HepG2 (cell line): ENCODE data around the gene PTPDC1. TPM values are rescaled to one million over a fixed set of nuclear protein-coding genes. Genes with fewer than 3 reads are reported as not detected.

Experiments used
- ATAC-seq: fragments of 200-7000 bp; cut with Tn5 transposase; 3 replicates; pipeline ENCODE4 v1.9.1; 2020; ENCODE audit warnings: mild to moderate bottlenecking, moderate library complexity
- BruUV-seq: library from RNA; stranded (reverse); fragments of 400-500 nt; replicated peaks from 2 replicates; lab custom pipeline; 2021; lab: Mats Ljungman, UMichigan
- CTCF ChIA-PET: fragments of 300-600 bp; formaldehyde crosslinking; extraction: SDS; loops from one replicate; lab custom pipeline; 2021; ENCODE audit warnings: low total read pairs, inconsistent platforms, low intra/inter-chr PET ratio; lab: Yijun Ruan, JAX
- POLR2A ChIA-PET: fragments of 350-600 bp; sonication (Branson Sonifier 250); formaldehyde crosslinking; loops from one replicate; lab custom pipeline; 2020; ENCODE audit warnings: antibody characterized with exemption, inconsistent platforms; lab: Yijun Ruan, JAX
- DNase-seq: peaks from one replicate; pipeline ENCODE4 v3.0.0-alpha.2; 2015; ENCODE audit warnings: low spot score
- FAIRE-seq: peaks from 3 replicates; lab custom pipeline; 2011; peaks lifted over from hg19 to GRCh38; lab: Jason Lieb, UNC
- H2AFZ ChIP-seq: one replicate; pipeline ENCODE4 v1.6.1; 2011; ENCODE audit warnings: low read length, inconsistent platforms
- H3K27ac ChIP-seq: fragments of 300-600 bp; 3 replicates; pipeline ENCODE4 v1.8.0; 2011; ENCODE audit warnings: mixed run types, mild to moderate bottlenecking, mixed read lengths, low read length, inconsistent platforms; ENCODE audit not compliant: insufficient read depth; ENCODE audit errors: extremely low read length
- H3K27me3 ChIP-seq, 2 experiments: fragments of 200-600 bp in 1 of 2; 2 replicates in 1 of 2; 3 replicates in 1 of 2; pipeline versions ENCODE4 v1.6.0 to v1.8.0; 2011; ENCODE audit warnings: low read length in 2 of 2, mild to moderate bottlenecking in 2 of 2, moderate library complexity in 2 of 2, inconsistent platforms in 1 of 2; ENCODE audit not compliant: insufficient read depth in 2 of 2, control insufficient read depth in 1 of 2
- H3K36me3 ChIP-seq, 2 experiments: fragments of 200-600 bp in 1 of 2; replicated peaks in 1 of 2; 2 replicates in 1 of 2; 3 replicates in 1 of 2; pipeline versions ENCODE4 v1.5.1 to v1.8.0; 2011; ENCODE audit warnings: low read length in 2 of 2, inconsistent platforms in 1 of 2; ENCODE audit not compliant: insufficient read depth in 2 of 2, control insufficient read depth in 1 of 2
- H3K4me1 ChIP-seq: 2 replicates; pipeline ENCODE4 v1.5.1; 2012; ENCODE audit warnings: low read length, inconsistent platforms; ENCODE audit not compliant: insufficient read depth
- H3K4me2 ChIP-seq: 2 replicates; pipeline ENCODE4 v1.6.0; 2011; ENCODE audit warnings: low read depth, low read length, inconsistent platforms
- H3K4me3 ChIP-seq, 3 experiments: fragments of 200-600 bp in 1 of 3; sonication (generic), shearing (Covaris generic) in 1 of 3; replicated peaks in 1 of 3; 2 replicates each; pipeline ENCODE4 v1.5.1; 2011 to 2016; ENCODE audit warnings: low read length in 3 of 3, inconsistent platforms in 2 of 3, low read depth in 2 of 3, mild to moderate bottlenecking in 2 of 3, control low read depth in 1 of 3, mixed read lengths in 1 of 3; ENCODE audit not compliant: insufficient read depth in 1 of 3
- H3K79me2 ChIP-seq: one replicate; pipeline ENCODE4 v1.6.1; 2011; ENCODE audit warnings: low read length, inconsistent platforms; ENCODE audit not compliant: insufficient read depth
- H3K9ac ChIP-seq: 2 replicates; pipeline ENCODE4 v1.6.0; 2011; ENCODE audit warnings: mild to moderate bottlenecking, low read depth, low read length, inconsistent platforms; ENCODE audit not compliant: insufficient read depth
- H3K9me3 ChIP-seq: 2 replicates; pipeline ENCODE4 v1.5.1; 2012; ENCODE audit warnings: mild to moderate bottlenecking, low read length
- H4K20me1 ChIP-seq: 2 replicates; pipeline ENCODE4 v1.6.0; 2011; ENCODE audit warnings: inconsistent platforms, mild to moderate bottlenecking, low read length, moderate library complexity; ENCODE audit not compliant: insufficient read depth
- ARNTL ChIP-seq: sonication (generic); formaldehyde crosslinking; IDR thresholded peaks from 2 replicates; pipeline ENCODE4 v1.4.0; 2020; ENCODE audit warnings: mild to moderate bottlenecking, missing genetic modification reagents
- ATF7-NPFF ChIP-seq: sonication (generic); formaldehyde crosslinking; IDR thresholded peaks from 2 replicates; pipeline ENCODE4 v1.8.1; 2023; ENCODE audit warnings: mild to moderate bottlenecking, low read depth, missing genetic modification reagents, moderate library complexity
- BRCA1 ChIP-seq: sonication (generic); formaldehyde crosslinking; IDR thresholded peaks from 2 replicates; pipeline ENCODE4 v1.4.0; 2020; ENCODE audit warnings: missing genetic modification reagents
- DNMT3B ChIP-seq: conservative IDR thresholded peaks from 2 replicates; pipeline ENCODE4 v1.6.1; 2016; ENCODE audit warnings: missing biosample characterization, control low read depth
- ELF3 ChIP-seq: IDR thresholded peaks from 2 replicates; pipeline ENCODE4 v1.6.1; 2016; ENCODE audit warnings: missing genetic modification reagents, missing compliant biosample characterization
- PLSCR1 ChIP-seq: sonication (generic); formaldehyde crosslinking; IDR thresholded peaks from 2 replicates; pipeline ENCODE4 v1.5.0; 2020; ENCODE audit warnings: missing genetic modification reagents, mild to moderate bottlenecking, borderline replicate concordance
- POLR2AphosphoS2 ChIP-seq: IDR thresholded peaks from 2 replicates; pipeline ENCODE4 v1.6.1; 2011; ENCODE audit warnings: low read depth, low read length, improper control_type of control experiment
- TBX2 ChIP-seq: sonication (generic); formaldehyde crosslinking; IDR thresholded peaks from 2 replicates; pipeline ENCODE4 v1.5.0; 2020; ENCODE audit warnings: missing genetic modification reagents, mild to moderate bottlenecking, borderline replicate concordance
- TEAD3 ChIP-seq: optimal IDR thresholded peaks from 2 replicates; pipeline ENCODE3; 2016; ENCODE audit warnings: borderline replicate concordance
- ZNF224 ChIP-seq: sonication (generic); formaldehyde crosslinking; IDR thresholded peaks from 2 replicates; pipeline ENCODE4 v1.5.0; 2020; ENCODE audit warnings: mild to moderate bottlenecking, missing genetic modification reagents
- ZNF430 ChIP-seq: sonication (generic); formaldehyde crosslinking; IDR thresholded peaks from 2 replicates; pipeline ENCODE4 v1.9.0; 2021; ENCODE audit warnings: mild to moderate bottlenecking, missing genetic modification reagents
- ZNF441 ChIP-seq: sonication (generic); formaldehyde crosslinking; IDR thresholded peaks from 2 replicates; pipeline ENCODE4 v1.7.0; 2021; ENCODE audit warnings: missing genetic modification reagents, borderline replicate concordance
- ZNF674 ChIP-seq: sonication (generic); formaldehyde crosslinking; IDR thresholded peaks from 2 replicates; pipeline ENCODE4 v1.5.0; 2020; ENCODE audit warnings: low read depth, mild to moderate bottlenecking, missing genetic modification reagents
- WGBS: methylation state at CpG from one replicate; pipeline ENCODE4 v1.1.6; 2017; ENCODE audit warnings: low lambda C conversion rate; 5-methylcytosine and 5-hydroxymethylcytosine counted together
- in situ Hi-C: cut with HindIII; loops from 2 replicates; pipeline ENCODE4 v1.10.0; 2017; ENCODE audit warnings: low pct_unique_long_range_greater_than_20kb; ENCODE audit not compliant: extremely low pct_ligation_motif_present
- intact Hi-C: fragments of 100-400 bp; cut with micrococcal nuclease; formaldehyde crosslinking; loops from one replicate; pipeline ENCODE4 v1.10.0; 2022; ENCODE audit not compliant: unreplicated experiment
- polyA plus RNA-seq, 8 experiments: library from polyadenylated mRNA; depleted of rRNA in 3 of 8; stranded (reverse) in 7 of 8; unstranded in 1 of 8; fragments of >200 nt; fragmentation: Illumina TruSeq in 4 of 8; extraction: Trizol in 4 of 8; gene quantifications; 2 replicates each; pipeline versions ENCODE4 v1.2.1 to v1.2.3, GENCODE V29; 2011 to 2016; ENCODE audit warnings: low read depth in 4 of 8, missing spikeins in 1 of 8, mixed read lengths in 1 of 8; ENCODE audit not compliant: insufficient read depth in 1 of 8
- total RNA-seq, 5 experiments: library from RNA; depleted of rRNA; stranded (reverse); fragments of >200 nt; fragmentation: Illumina TruSeq; extraction: Trizol; gene quantifications; 2 replicates each; pipeline ENCODE4 v1.2.3, GENCODE V29; 2016; ENCODE audit warnings: low read depth in 1 of 5
- TF ChIP-seq, protein P1 (sequence below): sonication (generic); formaldehyde crosslinking; IDR thresholded peaks from 2 replicates; pipeline ENCODE4 v1.9.0; 2022; ENCODE audit warnings: missing genetic modification reagents, mild to moderate bottlenecking, borderline replicate concordance
- TF ChIP-seq, protein P2 (sequence below): sonication (generic); formaldehyde crosslinking; IDR thresholded peaks from 2 replicates; pipeline ENCODE4 v1.4.0; 2020; ENCODE audit warnings: missing genetic modification reagents
- TF ChIP-seq, protein P3 (sequence below): sonication (generic); formaldehyde crosslinking; conservative IDR thresholded peaks from 2 replicates; pipeline ENCODE4 v1.4.0; 2020; ENCODE audit warnings: missing genetic modification reagents

Gene PTPDC1
- total and polyA plus RNA-seq, 2 of the 13 experiments (the other 11 are each of a cell fraction or from before 2014, with no cell fraction given), result 6.1 to 8.6 TPM

DNA sequence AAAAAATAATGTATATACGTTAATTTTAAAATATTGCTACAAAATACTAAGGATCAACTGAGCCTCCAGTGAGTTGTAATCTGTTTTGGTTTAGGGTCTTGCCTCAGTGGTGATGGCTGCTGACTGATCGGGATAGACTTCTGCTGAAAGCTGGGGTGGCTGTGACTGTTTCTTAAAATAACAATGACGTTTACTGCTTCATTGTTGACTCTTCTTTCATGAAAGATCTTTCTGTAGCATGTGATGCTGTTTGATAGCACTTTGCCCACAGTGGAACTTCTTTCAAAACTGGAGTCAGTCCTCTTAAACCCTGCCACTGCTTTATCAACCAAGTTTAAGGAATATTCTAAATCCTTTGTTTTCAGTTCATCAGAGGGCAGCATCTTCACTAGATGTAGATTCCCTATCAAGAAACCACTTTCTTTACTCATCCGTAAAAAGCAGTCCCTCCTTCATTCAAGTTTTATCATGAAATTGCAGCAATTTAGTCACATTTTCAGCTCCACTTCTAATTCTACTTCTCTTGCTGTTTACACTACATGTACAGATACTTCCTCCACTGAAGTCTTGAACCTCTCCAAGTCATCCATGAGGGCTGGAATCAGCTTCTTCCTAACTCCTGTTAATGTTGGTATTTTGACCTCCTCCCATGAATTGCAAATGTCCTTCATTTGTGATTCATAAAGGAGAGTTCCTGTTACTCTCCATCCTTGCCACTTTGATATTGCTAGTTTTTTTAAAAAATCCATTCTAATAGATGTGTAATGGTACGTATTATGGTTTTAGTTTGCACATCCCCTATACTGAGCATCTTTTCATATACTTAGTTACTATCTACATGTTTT lies 41.5 kb upstream of the PTPDC1 start:
- intact Hi-C loops, result no loop called here
- POLR2A ChIA-PET, result no interaction called here
- BruUV-seq, result no TSS peak
- TF ChIP-seq, protein P1, sequence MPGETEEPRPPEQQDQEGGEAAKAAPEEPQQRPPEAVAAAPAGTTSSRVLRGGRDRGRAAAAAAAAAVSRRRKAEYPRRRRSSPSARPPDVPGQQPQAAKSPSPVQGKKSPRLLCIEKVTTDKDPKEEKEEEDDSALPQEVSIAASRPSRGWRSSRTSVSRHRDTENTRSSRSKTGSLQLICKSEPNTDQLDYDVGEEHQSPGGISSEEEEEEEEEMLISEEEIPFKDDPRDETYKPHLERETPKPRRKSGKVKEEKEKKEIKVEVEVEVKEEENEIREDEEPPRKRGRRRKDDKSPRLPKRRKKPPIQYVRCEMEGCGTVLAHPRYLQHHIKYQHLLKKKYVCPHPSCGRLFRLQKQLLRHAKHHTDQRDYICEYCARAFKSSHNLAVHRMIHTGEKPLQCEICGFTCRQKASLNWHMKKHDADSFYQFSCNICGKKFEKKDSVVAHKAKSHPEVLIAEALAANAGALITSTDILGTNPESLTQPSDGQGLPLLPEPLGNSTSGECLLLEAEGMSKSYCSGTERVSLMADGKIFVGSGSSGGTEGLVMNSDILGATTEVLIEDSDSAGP, result no peak
- no peak for TF ChIP-seq TBX2 (CRISPR knock-in tag)
- TF ChIP-seq, protein P2, sequence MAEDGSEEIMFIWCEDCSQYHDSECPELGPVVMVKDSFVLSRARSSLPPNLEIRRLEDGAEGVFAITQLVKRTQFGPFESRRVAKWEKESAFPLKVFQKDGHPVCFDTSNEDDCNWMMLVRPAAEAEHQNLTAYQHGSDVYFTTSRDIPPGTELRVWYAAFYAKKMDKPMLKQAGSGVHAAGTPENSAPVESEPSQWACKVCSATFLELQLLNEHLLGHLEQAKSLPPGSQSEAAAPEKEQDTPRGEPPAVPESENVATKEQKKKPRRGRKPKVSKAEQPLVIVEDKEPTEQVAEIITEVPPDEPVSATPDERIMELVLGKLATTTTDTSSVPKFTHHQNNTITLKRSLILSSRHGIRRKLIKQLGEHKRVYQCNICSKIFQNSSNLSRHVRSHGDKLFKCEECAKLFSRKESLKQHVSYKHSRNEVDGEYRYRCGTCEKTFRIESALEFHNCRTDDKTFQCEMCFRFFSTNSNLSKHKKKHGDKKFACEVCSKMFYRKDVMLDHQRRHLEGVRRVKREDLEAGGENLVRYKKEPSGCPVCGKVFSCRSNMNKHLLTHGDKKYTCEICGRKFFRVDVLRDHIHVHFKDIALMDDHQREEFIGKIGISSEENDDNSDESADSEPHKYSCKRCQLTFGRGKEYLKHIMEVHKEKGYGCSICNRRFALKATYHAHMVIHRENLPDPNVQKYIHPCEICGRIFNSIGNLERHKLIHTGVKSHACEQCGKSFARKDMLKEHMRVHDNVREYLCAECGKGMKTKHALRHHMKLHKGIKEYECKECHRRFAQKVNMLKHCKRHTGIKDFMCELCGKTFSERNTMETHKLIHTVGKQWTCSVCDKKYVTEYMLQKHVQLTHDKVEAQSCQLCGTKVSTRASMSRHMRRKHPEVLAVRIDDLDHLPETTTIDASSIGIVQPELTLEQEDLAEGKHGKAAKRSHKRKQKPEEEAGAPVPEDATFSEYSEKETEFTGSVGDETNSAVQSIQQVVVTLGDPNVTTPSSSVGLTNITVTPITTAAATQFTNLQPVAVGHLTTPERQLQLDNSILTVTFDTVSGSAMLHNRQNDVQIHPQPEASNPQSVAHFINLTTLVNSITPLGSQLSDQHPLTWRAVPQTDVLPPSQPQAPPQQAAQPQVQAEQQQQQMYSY, result no peak
- no peak for TF ChIP-seq ZNF441 (CRISPR knock-in tag)
- no peak for TF ChIP-seq DNMT3B (CRISPR knock-in tag)
- no peak for TF ChIP-seq PLSCR1
- no peak for TF ChIP-seq ZNF224 (CRISPR knock-in tag)
- TF ChIP-seq BRCA1, result no peak
- TF ChIP-seq ATF7-NPFF (CRISPR knock-in tag), result no peak
- TF ChIP-seq ZNF674 (CRISPR knock-in tag), result no peak
- TF ChIP-seq ZNF430, result no peak
- TF ChIP-seq ARNTL (CRISPR knock-in tag), result no peak
- TF ChIP-seq TEAD3 (CRISPR knock-in tag), result no peak
- TF ChIP-seq, protein P3, sequence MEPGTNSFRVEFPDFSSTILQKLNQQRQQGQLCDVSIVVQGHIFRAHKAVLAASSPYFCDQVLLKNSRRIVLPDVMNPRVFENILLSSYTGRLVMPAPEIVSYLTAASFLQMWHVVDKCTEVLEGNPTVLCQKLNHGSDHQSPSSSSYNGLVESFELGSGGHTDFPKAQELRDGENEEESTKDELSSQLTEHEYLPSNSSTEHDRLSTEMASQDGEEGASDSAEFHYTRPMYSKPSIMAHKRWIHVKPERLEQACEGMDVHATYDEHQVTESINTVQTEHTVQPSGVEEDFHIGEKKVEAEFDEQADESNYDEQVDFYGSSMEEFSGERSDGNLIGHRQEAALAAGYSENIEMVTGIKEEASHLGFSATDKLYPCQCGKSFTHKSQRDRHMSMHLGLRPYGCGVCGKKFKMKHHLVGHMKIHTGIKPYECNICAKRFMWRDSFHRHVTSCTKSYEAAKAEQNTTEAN (CRISPR knock-in tag), result no peak
- no peak for TF ChIP-seq ELF3 (CRISPR knock-in tag)
- no peak for TF ChIP-seq POLR2AphosphoS2

More for the DNA sequence above, 41.5 kb upstream of the PTPDC1 start:
- H3K4me3 ChIP-seq, result no peak overlapping the region
- H3K9ac ChIP-seq, result no peak overlapping the region
- FAIRE-seq (no peak), ATAC-seq (no peak), DNase-seq (no peak)
- CTCF ChIA-PET, result no interaction called here
- H3K4me1 ChIP-seq, result no peaks in the 10 kb centered on the region
- no peaks in the 10 kb centered on the region for H3K36me3 ChIP-seq
- no peak overlapping the region for H2AFZ ChIP-seq
- H3K27me3 ChIP-seq, result no peaks in the 10 kb centered on the region
- in situ Hi-C loops, result no loop called here
- WGBS, result 68% methylated on average over 5 of the region's 5 CpGs
- no peaks in the 10 kb centered on the region for H3K9me3 ChIP-seq
- H3K27ac ChIP-seq, result no peak overlapping the region
- H3K79me2 ChIP-seq, result no peaks in the 10 kb centered on the region
- no peak overlapping the region for H3K4me2 ChIP-seq
- no peaks in the 10 kb centered on the region for H4K20me1 ChIP-seq
